ENCODE measurements around the gene RANBP1.

DNA sequence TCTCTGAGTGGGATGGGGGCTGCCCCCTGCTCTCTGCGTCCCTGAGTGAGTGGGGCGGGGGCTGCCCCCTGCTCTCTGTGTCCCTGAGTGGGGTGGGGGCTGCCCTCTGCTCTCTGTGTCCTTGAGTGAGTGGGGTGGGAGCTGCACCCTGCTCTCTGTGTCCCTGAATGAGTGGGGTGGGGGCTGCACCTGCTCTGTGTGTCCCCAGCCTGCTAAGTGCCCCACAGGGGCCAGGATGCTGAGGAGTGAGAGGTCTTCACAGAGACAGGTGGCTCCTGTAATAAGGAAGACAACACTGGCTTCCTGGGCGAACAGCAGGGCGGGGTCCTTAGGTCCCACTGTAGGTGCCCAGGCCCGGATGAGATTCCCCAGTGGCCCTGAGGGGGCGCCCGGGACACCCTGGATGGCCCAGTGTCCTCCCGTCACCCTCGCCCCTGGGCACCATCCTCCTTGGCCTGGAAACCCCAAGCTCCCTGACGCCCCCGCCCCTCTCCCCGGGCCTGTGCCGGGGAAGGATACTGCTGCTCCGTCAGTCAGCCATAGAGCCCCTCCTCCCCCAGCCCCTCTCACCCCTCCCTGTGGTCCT lies 38.8 kb downstream of the RANBP1 start:
- TF ChIP-seq, protein P1, sequence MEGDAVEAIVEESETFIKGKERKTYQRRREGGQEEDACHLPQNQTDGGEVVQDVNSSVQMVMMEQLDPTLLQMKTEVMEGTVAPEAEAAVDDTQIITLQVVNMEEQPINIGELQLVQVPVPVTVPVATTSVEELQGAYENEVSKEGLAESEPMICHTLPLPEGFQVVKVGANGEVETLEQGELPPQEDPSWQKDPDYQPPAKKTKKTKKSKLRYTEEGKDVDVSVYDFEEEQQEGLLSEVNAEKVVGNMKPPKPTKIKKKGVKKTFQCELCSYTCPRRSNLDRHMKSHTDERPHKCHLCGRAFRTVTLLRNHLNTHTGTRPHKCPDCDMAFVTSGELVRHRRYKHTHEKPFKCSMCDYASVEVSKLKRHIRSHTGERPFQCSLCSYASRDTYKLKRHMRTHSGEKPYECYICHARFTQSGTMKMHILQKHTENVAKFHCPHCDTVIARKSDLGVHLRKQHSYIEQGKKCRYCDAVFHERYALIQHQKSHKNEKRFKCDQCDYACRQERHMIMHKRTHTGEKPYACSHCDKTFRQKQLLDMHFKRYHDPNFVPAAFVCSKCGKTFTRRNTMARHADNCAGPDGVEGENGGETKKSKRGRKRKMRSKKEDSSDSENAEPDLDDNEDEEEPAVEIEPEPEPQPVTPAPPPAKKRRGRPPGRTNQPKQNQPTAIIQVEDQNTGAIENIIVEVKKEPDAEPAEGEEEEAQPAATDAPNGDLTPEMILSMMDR (IDR thresholded peaks at IDR 0.05), result no peak
- TF ChIP-seq POLR2A (IDR thresholded peaks at IDR 0.05), result no peak
